ENCODE data around the gene GLOD4. TPM values are rescaled to one million over a fixed set of nuclear protein-coding genes. Genes with fewer than 3 reads are reported as not detected.
"Not testable (repeated sequence)": the region's sequence is repeated elsewhere in the genome, so short reads cannot be mapped to it uniquely, and the experiment has no call there.

Gene GLOD4
- total RNA-seq, 1 donor from 2014 or later = 79.9 TPM

- no peak overlapping the region for H3K27ac Mint-ChIP-seq
- H3K36me3 Mint-ChIP-seq (ENCODE audit: insufficient read depth) = peaks cover 14% of the 10 kb centered on the region
- no peaks in the 10 kb centered on the region for H3K27me3 Mint-ChIP-seq
Measured at GRCh38 chr17:792277-792676, 10.2 kb upstream of the GLOD4 start.

GRCh38 chr17:791829-792228 is 9.7 kb upstream of the GLOD4 start:
- Mint-ChIP-seq H3K4me1 (ENCODE audit: low read depth) (peaks cover 2% of the 10 kb centered on the region), H3K27me3 (no peaks in the 10 kb centered on the region), H3K36me3 (ENCODE audit: insufficient read depth) (peaks cover 14% of the 10 kb centered on the region), H3K9me3 (ENCODE audit: low read depth) (no peaks in the 10 kb centered on the region), H3K4me3 (ENCODE audit: low read depth) (no peak overlapping the region), H3K27ac (no peak overlapping the region)
- TF ChIP-seq CTCF (IDR thresholded peaks at IDR 0.05; ENCODE audit: unreplicated experiment) = no peak
- DNase-seq (ENCODE audit: low spot score, unreplicated experiment) = no peak

More at GRCh38 chr17:792277-792676, 10.2 kb upstream of the GLOD4 start:
- no peaks in the 10 kb centered on the region for H3K9me3 Mint-ChIP-seq (ENCODE audit: low read depth)
- peaks cover 2% of the 10 kb centered on the region for H3K4me1 Mint-ChIP-seq (ENCODE audit: low read depth)
- no peak overlapping the region for H3K4me3 Mint-ChIP-seq (ENCODE audit: low read depth)
- no peak for TF ChIP-seq CTCF (IDR thresholded peaks at IDR 0.05; ENCODE audit: unreplicated experiment)
- DNase-seq (ENCODE audit: low spot score, unreplicated experiment) = no peak

- not testable (repeated sequence) for H3K27ac Mint-ChIP-seq; H3K4me3 Mint-ChIP-seq (ENCODE audit: low read depth); H3K9me3 Mint-ChIP-seq (ENCODE audit: low read depth); H3K27me3 Mint-ChIP-seq; H3K4me1 Mint-ChIP-seq (ENCODE audit: low read depth); DNase-seq (ENCODE audit: low spot score, unreplicated experiment)
- H3K36me3 Mint-ChIP-seq (ENCODE audit: insufficient read depth) = peaks cover 14% of the 10 kb centered on the region
Measured at GRCh38 chr17:790874-791247, 8.8 kb upstream of the GLOD4 start.

- not testable (repeated sequence) for H3K4me1 Mint-ChIP-seq (ENCODE audit: low read depth); H3K27ac Mint-ChIP-seq; DNase-seq (ENCODE audit: low spot score, unreplicated experiment); H3K9me3 Mint-ChIP-seq (ENCODE audit: low read depth); H3K4me3 Mint-ChIP-seq (ENCODE audit: low read depth); H3K27me3 Mint-ChIP-seq
- H3K36me3 Mint-ChIP-seq (ENCODE audit: insufficient read depth) = peaks cover 14% of the 10 kb centered on the region
Measured at GRCh38 chr17:789931-790873, 8.1 kb upstream of the GLOD4 start.

- Mint-ChIP-seq H3K4me1 (ENCODE audit: low read depth) (no peaks in the 10 kb centered on the region), H3K4me3 (ENCODE audit: low read depth) (no peak overlapping the region), H3K27ac (no peak overlapping the region), H3K9me3 (ENCODE audit: low read depth) (no peaks in the 10 kb centered on the region), H3K27me3 (no peaks in the 10 kb centered on the region), H3K36me3 (ENCODE audit: insufficient read depth) (peaks cover 11% of the 10 kb centered on the region)
- no peak for TF ChIP-seq CTCF (IDR thresholded peaks at IDR 0.05; ENCODE audit: unreplicated experiment)
- no peak for DNase-seq (ENCODE audit: low spot score, unreplicated experiment)
Measured at GRCh38 chr17:789160-789840, 7.2 kb upstream of the GLOD4 start.

- peaks cover 11% of the 10 kb centered on the region for H3K36me3 Mint-ChIP-seq (ENCODE audit: insufficient read depth)
Measured at GRCh38 chr17:788551-788950, 6.5 kb upstream of the GLOD4 start.

More at GRCh38 chr17:788551-788950, 6.5 kb upstream of the GLOD4 start:
- no peaks in the 10 kb centered on the region for H3K9me3 Mint-ChIP-seq (ENCODE audit: low read depth)
- H3K27me3 Mint-ChIP-seq = no peaks in the 10 kb centered on the region
- H3K27ac Mint-ChIP-seq = no peak overlapping the region
- no peak for DNase-seq (ENCODE audit: low spot score, unreplicated experiment)
- TF ChIP-seq CTCF (IDR thresholded peaks at IDR 0.05; ENCODE audit: unreplicated experiment) = no peak
- no peak overlapping the region for H3K4me3 Mint-ChIP-seq (ENCODE audit: low read depth)
- H3K4me1 Mint-ChIP-seq (ENCODE audit: low read depth) = peaks cover 4% of the 10 kb centered on the region
